LHCN-M2 (cell line): Measurements from ENCODE around the gene SUPT20H. TPM values are rescaled to one million over a fixed set of nuclear protein-coding genes. Genes with fewer than 3 reads are reported as not detected.

Experiments
- DNase-seq: peaks from one replicate; pipeline ENCODE4 v3.0.0-alpha.2; 2012; ENCODE audit warnings: low read depth
- total RNA-seq: library from RNA; depleted of rRNA; stranded (reverse); fragments of >200 nt; gene quantifications from 2 replicates; pipeline ENCODE4 v1.2.3, GENCODE V29; 2014; rRNA removed

Gene SUPT20H
- total RNA-seq, 1 experiment from 2014 or later, result 53.1 TPM

DNA sequence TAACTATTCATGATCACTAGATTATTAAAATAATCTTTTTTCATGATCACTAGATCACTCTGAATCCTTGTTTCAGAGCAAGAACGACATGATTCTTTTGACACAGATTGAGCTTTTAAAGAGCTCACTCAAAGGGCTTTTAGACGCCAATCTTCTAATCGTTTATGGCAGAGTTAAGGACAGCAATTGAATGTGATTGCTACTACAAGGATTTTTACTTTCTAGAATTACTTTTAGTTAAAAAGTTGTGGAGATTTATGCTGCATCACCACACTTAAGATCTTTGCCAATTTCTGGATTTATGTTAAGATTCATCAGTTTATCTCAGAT lies 57.6 kb downstream of the SUPT20H start:
- no peak for DNase-seq

DNA sequence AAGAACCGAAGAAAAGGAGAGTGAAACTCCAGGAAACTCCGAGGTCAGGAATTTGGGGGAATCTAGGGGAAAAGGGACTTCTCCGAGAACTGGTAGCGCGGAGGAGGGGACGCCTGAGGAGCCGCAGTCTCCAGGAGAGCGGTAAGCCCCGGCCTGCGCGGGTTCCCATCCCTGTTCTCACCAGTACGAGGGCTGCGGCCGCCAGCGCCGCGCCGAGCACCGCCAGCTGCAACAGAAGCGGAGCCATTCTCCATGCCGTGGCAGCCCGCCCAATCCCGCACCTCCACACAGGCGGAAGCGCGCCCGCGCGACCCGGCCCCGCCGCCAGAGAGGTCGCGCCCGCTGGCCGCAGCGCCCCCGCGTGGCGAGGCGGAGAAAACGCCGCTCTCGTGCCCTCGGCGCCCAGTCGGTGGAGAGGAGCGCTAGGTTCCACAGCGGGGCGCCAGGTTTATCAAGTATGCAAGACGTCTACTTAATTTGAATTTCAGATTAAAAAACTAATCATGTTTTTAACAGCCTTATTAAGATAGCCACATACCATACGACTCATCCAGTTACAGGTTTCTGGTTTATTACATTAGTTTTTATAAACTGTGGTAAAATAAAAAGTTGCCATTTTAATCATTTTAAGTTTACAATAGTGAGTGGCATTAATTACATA lies 60.3 kb downstream of the SUPT20H start, which contains the start of gene ALG5:
TSS of gene ALG5 (minus strand) at position 287 of the 661 bp plus-strand sequence. CDS start at position 247, 40 bp downstream.
- DNase-seq, result peak; percentile 85

DNA sequence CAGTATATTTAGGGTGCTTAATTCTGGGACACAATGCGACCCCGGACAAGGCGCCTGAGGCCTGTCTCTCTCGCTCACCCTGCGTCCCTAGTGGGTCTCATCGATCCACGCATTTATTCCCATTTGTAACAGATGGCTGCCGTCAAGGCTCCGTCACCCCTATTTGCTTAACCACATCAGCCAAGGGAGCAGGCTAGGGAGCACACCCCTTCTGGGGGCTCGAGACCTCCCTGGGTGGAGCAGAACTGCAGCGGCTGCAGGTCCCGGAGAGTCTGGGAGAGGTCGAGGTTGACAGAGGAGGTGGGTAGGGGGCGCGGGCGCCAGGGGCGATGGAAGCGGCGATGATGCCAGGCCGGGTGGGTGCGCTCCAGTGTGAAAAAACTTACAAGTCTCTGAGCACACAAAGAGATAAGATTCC lies 60.9 kb downstream of the SUPT20H start:
- DNase-seq, result no peak

DNA sequence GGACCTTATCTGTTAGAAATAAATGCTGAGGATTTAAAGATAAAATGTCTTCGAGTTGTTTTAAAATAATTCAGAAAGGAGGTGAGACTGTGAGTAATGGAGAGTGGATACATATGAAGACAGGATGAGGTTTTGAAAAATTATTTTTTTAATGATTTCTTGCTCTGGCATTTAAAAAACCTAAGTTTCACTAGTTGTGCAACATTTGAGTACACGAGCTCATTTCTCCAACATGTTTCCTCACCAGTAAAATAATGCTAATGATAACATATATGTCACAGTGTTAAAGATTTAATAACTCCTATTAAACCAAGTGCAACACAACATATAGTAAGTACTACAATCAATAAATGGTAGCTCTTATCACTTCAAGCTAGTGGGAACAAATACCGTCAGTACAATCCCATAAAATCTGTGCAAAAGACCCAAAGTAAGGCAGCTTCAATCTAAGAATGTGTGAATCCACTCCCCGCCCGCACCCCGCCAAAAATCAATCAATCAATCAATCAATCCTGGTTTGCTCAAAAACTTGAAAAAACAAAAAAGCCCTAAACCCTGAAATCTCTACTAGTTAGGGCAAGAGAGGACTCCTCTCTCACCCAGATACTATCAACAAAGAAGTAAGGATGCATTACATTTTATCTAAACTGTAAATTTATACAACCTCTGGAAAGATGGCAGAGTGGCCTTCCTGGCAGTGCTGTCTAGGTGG lies 61.6 kb downstream of the SUPT20H start:
- DNase-seq, result no peak

DNA sequence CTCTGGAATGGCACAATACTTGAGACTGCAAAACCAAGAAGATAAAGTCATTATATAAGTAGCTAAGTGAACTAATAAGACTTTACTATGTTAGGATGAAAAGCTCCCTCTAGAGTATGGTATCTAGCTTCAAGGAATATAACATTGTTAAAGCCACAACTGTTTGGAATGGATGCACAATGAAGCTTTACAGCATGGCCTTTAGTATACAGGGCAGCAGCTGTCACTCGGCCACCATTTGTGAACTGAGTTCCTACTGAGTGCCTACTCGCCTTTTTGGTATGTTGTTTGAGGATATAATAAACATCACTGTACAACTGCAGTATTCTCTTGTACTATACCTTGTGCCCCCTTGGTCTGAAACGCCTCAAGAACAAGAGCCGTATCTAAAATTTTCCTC lies 67.1 kb downstream of the SUPT20H start:
- peak; percentile 37 for DNase-seq

DNA sequence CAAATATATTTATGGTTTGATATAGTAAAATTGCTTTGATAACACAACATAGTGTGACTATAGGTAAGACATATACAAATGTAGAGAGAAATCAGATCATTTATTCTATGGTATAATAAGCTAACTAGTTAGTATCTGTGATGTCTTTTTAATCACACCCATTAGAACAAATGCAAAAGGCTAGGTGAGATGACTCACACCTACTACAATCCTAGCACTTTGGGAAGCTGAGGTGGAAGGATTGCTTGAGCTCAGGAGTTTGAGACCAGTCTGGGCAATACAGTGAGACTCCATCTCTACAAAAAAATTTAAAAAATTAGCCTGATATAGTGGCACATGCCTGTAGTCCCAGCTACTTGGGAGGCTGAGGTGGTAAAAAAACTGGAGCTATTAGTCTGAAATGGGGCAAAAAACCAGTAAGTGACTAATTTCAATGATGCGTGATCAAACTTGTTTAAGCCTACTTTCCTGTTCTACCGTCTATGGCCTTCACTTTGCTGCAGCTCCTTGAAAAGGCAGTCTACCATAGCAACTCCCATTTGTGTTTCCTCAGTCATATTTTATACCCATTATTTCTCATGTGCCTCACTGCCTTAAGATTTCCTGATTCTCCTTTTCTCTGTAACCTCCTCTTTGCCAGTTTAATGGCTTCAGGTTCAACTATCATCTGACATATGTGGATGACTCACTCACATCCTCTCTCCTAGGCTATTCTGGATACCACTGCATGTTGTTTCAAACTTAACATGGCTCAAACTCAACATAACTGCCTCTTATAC lies 72.8 kb downstream of the SUPT20H start:
- DNase-seq, result peak; percentile 45

DNA sequence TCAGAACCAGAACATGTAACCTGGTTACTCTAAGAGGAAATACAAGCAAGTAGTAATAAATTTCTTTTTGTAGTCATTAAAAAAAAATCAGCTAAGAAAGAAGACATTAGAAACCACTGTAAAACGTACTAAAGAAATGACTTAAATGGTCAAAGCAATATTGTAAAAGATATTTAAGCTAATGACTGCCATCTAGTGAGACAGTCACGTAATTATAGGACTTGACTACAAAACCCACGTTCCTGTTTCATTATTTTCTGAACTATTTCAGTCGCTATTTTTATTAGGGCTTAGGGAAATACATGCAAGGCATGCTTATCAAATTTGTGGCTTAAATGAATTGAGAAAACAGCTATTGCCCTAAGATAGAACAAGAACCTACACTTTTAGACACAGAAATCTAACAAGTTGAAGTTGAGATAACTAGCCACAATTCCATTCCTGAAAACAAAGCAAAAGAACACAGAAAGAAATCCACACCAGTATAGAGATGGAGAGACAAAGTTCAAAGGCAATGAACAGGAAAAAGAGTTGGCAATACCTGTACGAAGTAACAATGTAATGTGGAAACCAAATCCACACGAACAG lies 78.2 kb downstream of the SUPT20H start:
- DNase-seq, result peak; percentile 60

DNA sequence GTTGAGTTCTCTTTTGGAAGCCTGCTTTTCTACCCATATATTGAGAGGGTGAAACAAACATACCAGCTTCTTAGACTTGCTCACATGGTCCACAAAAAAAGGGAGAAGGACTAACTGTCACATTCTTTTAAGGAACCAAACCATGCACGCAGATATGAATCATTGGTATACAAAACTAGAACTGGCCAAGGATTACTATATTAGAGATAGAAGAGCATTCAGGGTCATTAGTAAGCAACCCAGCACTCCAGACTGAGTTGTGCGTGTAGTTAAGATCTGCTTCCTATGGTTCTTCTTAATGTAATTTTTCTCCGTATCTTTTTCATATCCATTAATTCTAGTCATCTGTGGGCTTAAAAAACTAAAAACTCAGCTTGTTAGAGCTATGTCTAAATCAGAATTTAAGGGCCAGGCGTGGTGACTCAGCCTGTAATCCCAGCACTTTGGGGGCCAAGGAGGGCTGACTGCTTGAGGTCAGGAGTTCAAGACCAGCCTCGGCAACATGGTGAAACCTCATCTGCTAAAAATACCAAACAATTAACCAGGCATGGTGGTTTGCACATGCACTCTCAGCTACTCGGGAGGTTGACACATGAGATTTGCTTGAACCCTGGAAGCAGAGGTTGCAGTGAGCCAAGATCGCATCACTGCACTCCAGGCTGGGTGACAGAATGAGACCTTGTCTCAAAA lies 80.0 kb downstream of the SUPT20H start:
- peak; percentile 35 for DNase-seq

DNA sequence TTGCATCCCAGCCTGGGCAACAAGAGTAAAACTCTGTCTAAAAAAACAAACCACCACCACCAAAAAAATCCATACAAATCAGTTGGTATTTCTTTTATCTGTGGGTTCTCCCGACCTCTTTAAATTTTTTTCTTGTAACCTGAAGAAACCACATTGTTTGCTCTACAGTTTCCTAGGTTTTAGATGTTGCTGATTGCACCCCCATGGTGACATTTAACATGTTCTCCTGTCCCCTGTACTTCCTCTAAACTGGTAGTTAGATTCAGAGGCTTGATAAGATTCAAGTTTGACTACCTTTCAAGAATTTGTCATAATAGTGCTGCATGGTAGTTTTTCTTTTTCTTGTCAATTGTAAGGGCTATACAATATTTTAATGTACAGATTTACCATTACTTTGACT lies 84.3 kb downstream of the SUPT20H start:
- no peak for DNase-seq

DNA sequence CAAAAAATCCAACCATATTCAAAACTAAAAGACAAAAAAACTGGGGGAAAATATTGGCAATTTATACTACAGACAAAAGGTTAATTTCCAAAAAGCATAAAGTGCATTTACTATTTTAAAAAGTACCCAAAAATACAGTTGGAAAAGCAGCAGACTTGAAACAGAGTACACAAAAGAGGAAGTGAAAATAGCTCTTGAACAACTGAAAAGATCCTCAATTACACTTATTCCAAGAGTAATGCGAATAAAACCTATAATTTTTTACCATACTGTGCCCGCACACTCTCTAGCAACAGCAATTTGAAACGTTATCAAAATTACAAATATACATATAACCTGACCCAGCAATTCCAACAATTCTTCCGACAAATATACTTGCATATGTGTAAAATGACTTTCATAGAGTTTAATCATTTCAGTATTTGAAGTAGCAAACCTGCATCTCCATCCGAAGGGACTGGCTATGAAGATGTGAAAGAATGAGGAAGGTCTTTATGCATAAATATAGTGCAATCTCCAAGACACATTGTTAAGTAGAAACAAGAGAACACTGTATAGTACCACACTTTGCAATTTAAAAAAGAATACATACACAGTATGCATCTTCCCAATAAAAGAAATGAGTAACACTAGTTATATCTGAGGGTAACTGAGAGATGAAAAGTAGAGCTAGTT lies 85.7 kb downstream of the SUPT20H start:
- DNase-seq, result no peak

DNA sequence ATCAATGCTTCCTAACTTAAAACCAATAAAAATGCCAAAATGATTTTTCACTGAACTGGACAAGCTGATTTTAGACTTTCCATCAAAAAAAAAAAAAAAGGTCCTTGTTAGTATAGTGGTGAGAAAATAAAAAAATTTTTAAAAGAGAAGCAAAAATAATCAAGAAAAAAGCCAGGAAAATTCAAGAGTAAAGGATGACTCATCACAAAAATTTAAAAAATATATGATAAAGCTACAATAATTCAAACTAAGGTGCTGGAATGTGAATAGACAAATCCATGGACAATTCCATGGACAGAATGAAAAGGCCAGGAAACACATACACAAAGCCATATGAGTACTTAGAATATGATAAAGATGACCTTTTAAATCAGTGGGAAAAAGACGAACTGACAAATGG lies 86.5 kb downstream of the SUPT20H start:
- DNase-seq, result no peak

DNA sequence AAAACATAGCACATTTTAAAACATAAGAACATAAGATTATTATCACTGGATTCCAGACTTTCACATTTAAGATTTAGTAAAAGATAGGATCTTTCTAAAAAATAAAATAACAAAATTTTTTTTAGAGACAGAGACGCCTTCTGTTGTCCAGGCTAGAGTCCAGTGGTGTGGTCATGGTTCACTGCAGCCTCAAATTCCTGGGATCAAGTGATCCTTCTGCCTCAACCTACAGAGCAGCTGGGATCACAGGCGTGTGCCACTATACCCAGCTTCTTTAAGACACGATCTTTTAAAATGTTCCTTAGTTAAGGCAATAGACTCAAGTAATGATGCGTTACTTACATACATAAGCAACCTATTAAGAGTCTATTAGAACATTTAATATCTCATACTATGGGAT lies 93.1 kb downstream of the SUPT20H start:
- DNase-seq, result peak; percentile 24

DNA sequence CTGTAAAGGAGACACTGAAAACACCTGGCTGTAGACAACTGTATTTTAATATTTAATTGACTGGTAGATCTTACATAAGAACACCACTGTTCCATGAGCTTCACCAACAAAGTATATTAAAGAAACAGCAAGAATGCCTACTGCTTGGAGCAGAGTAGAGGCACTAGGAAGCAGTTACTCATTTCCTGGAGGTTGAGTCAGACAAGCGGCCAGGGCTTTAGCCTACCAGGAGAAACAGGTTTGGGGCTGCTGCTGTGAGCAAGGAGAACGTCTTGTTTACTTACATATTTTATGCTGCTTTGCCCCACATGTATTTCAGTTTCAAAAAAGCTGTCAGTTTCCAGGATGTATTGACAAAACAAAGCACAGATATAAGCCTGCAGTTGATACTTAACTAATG lies 93.7 kb downstream of the SUPT20H start:
- DNase-seq, result peak; percentile 87

DNA sequence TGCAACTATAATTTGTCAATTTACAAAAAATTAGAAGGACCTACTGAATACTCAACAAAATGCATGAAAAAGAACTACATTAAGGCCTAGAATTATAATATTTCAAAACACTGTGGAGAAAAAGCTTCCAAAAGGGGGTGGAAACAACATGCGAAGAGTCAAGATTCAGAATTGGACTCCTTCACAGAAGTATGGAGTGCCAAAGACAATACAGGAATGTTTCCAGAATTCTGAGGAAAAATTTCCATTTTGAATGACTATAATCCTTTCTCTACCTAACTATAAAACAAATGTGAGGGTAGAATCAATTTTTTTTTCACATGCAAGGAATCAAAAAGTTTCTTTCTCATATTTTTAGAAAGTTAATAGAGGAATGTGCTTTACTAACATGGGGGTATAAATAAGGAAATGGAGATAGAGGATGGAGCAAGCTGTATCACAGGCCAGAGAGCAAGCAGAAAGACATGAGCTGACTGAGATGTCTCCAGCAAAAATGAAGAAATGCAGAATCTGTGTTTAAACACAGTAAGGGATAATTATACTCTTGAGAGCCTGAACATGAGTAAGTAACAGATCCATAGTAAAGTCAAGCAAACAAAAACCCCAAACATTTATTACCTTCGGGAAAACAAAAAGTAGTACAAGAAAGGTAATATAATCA lies 99.9 kb downstream of the SUPT20H start:
- DNase-seq, result no peak

Other genes starting within 250 kb of the SUPT20H start
- gene RFXAP, start 240.5 kb downstream of the SUPT20H start, total RNA-seq, result 1.2 and 1.7 TPM in 2 replicates
- gene SMAD9, start 139.4 kb downstream of the SUPT20H start, total RNA-seq, result 5.1 and 6.8 TPM in 2 replicates
- gene ALG5, start 60.3 kb downstream of the SUPT20H start, total RNA-seq, result 34.6 and 40.2 TPM in 2 replicates
- 48.9 and 54.4 TPM in 2 replicates for gene EXOSC8, start 58.9 kb downstream of the SUPT20H start, total RNA-seq
- gene CSNK1A1L, start 46.0 kb upstream of the SUPT20H start, total RNA-seq, result not detected in 2 replicates